ENCODE data around the gene CERS3. TPM values are rescaled to one million over a fixed set of nuclear protein-coding genes. Genes with fewer than 3 reads are reported as not detected.

The CERS3 gene
- polyA plus RNA-seq, 1 donor (not counting 4 experiments of a cell fraction or from before 2014, with no cell fraction given), result 23.5 TPM

DNA sequence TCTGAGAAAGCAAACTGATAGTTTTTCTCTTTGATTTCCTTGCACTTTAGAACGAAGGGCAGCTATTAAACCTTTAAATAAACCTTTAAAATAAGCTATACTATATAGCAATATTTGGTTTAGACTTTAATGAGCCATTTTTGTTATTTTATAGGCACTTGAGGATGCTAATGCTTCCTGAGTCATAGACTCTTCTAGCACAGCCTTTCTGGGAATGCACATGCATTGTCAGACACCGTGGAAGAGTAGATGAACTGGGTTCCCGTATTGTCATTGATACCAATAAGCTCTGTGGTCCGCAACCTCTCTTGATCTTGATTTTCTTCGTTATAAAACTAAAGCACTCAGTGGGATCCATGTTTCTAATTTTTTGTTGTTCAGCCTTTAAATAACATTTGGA is 27.6 kb downstream of the CERS3 start:
- peaks cover 0 to 1% of the 10 kb centered on the region in 2 experiments for H3K36me3 ChIP-seq (ENCODE audit: control insufficient read depth in 2 of 2, extremely low read depth in 1 of 2, insufficient read depth in 2 of 2, low read length in 2 of 2)
- H3K27ac ChIP-seq (ENCODE audit: control insufficient read depth, insufficient read depth, low read length), result no peak overlapping the region
- no peaks in the 10 kb centered on the region for H3K9me1 ChIP-seq (ENCODE audit: control insufficient read depth, extremely low read depth, insufficient read depth, low read length)
- dilution Hi-C loops (cut with MboI; ENCODE audit: extremely low pct_ligation_motif_present, low sequenced_read_pairs), result no loop called here
- H3K4me3 ChIP-seq (ENCODE audit: control insufficient read depth in 2 of 3, extremely low read depth in 1 of 3, insufficient read depth in 2 of 3, low read depth in 1 of 3, low read length in 3 of 3), result no peak overlapping the region
- DNase-seq (ENCODE audit: low read depth, low spot score), result no peak
- H2AFZ ChIP-seq (ENCODE audit: control insufficient read depth, low read length), result no peak overlapping the region
- H3K9me3 ChIP-seq (ENCODE audit: control insufficient read depth, low read depth, low read length), result no peaks in the 10 kb centered on the region
- no peak for TF ChIP-seq EZH2 (IDR thresholded peaks at IDR 0.05; ENCODE audit: low read length)
- TF ChIP-seq, protein P1, sequence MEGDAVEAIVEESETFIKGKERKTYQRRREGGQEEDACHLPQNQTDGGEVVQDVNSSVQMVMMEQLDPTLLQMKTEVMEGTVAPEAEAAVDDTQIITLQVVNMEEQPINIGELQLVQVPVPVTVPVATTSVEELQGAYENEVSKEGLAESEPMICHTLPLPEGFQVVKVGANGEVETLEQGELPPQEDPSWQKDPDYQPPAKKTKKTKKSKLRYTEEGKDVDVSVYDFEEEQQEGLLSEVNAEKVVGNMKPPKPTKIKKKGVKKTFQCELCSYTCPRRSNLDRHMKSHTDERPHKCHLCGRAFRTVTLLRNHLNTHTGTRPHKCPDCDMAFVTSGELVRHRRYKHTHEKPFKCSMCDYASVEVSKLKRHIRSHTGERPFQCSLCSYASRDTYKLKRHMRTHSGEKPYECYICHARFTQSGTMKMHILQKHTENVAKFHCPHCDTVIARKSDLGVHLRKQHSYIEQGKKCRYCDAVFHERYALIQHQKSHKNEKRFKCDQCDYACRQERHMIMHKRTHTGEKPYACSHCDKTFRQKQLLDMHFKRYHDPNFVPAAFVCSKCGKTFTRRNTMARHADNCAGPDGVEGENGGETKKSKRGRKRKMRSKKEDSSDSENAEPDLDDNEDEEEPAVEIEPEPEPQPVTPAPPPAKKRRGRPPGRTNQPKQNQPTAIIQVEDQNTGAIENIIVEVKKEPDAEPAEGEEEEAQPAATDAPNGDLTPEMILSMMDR (optimal IDR thresholded peaks at IDR 0.05 in 1 of 3, IDR thresholded peaks at IDR 0.05 in 1 of 3, conservative IDR thresholded peaks at IDR 0.05 in 1 of 3; ENCODE audit: extremely low read depth in 1 of 3, insufficient read depth in 2 of 3, low read length in 3 of 3), result no peak
- no peak overlapping the region for H3K4me2 ChIP-seq (ENCODE audit: control insufficient read depth, extremely low read depth, insufficient read depth, low read depth, low read length)
- H3K27me3 ChIP-seq (ENCODE audit: control insufficient read depth, extremely low read depth, insufficient read depth, low read length), result no peaks in the 10 kb centered on the region
- FAIRE-seq, result no peak
- peaks cover 16% of the 10 kb centered on the region for H3K4me1 ChIP-seq (ENCODE audit: control insufficient read depth, extremely low read depth, insufficient read depth, low read length)
- no peaks in the 10 kb centered on the region for H4K20me1 ChIP-seq (ENCODE audit: control insufficient read depth, extremely low read depth, insufficient read depth, low read length)
- no peak overlapping the region for H3K9ac ChIP-seq (ENCODE audit: control insufficient read depth, extremely low read depth, insufficient read depth, low read length)
- no peaks in the 10 kb centered on the region for H3K79me2 ChIP-seq (ENCODE audit: control insufficient read depth, insufficient read depth, low read length)

DNA sequence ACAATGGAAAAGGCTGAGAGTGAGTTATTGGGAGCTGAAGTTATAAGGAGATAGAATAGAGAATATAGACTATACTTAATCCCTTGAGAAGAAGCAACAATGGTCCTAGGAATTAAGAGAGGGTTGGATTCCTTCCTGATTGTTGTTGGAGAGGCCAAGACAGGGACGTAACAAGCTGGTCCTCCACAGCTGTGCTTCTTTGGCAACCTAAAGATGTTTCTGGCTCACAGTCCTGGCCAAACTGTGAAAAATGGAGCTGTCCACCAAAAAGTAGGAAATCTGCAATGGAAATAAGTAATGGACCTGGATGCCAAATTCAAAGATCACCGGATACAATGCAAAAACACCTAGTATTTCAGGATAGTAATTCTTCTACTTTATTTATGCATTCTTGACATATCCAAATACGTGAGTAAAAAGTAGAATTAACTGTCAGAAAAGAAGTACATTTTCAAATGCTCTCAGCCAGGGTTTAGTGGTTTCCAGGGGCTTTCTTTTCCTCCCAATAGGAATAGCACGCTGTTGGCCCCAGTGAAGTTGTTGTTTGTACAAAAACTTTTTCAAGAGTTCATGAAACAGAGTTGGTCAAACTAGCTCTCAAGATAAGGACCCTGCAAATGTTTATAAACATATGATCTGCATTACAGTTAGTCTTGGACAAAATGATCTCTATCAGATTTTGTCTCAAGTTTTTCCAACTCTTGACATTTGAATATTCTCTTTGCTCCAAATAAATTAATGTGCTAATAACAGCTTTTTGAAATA is 28.3 kb downstream of the CERS3 start:
- Histone ChIP-seq H3K27me3 (ENCODE audit: control insufficient read depth, extremely low read depth, insufficient read depth, low read length) (no peaks in the 10 kb centered on the region), H3K9me3 (ENCODE audit: control insufficient read depth, low read depth, low read length) (no peaks in the 10 kb centered on the region), H3K79me2 (ENCODE audit: control insufficient read depth, insufficient read depth, low read length) (no peaks in the 10 kb centered on the region), H3K36me3 (ENCODE audit: control insufficient read depth in 2 of 2, extremely low read depth in 1 of 2, insufficient read depth in 2 of 2, low read length in 2 of 2) (peaks cover 0 to 1% of the 10 kb centered on the region in 2 experiments), H3K4me3 (ENCODE audit: control insufficient read depth in 2 of 3, extremely low read depth in 1 of 3, insufficient read depth in 2 of 3, low read depth in 1 of 3, low read length in 3 of 3) (no peak overlapping the region), H4K20me1 (ENCODE audit: control insufficient read depth, extremely low read depth, insufficient read depth, low read length) (no peaks in the 10 kb centered on the region), H2AFZ (ENCODE audit: control insufficient read depth, low read length) (no peak overlapping the region), H3K9ac (ENCODE audit: control insufficient read depth, extremely low read depth, insufficient read depth, low read length) (no peak overlapping the region), H3K4me1 (ENCODE audit: control insufficient read depth, extremely low read depth, insufficient read depth, low read length) (peaks cover 19% of the 10 kb centered on the region), H3K4me2 (ENCODE audit: control insufficient read depth, extremely low read depth, insufficient read depth, low read depth, low read length) (no peak overlapping the region), H3K27ac (ENCODE audit: control insufficient read depth, insufficient read depth, low read length) (no peak overlapping the region), H3K9me1 (ENCODE audit: control insufficient read depth, extremely low read depth, insufficient read depth, low read length) (no peaks in the 10 kb centered on the region)
- dilution Hi-C loops (cut with MboI; ENCODE audit: extremely low pct_ligation_motif_present, low sequenced_read_pairs), result no loop called here
- no peak for FAIRE-seq
- TF ChIP-seq, protein P1 (optimal IDR thresholded peaks at IDR 0.05 in 1 of 3, IDR thresholded peaks at IDR 0.05 in 1 of 3, conservative IDR thresholded peaks at IDR 0.05 in 1 of 3; ENCODE audit: extremely low read depth in 1 of 3, insufficient read depth in 2 of 3, low read length in 3 of 3), result no peak
- TF ChIP-seq EZH2 (IDR thresholded peaks at IDR 0.05; ENCODE audit: low read length), result no peak
- DNase-seq (ENCODE audit: low read depth, low spot score), result no peak
